HepG2 (cell line): ENCODE measurements around the gene PRM3. TPM values are rescaled to one million over a fixed set of nuclear protein-coding genes. Genes with fewer than 3 reads are reported as not detected.

Experiments used
- AGO1 ChIP-seq: fragments of 200-400 bp; formaldehyde crosslinking; IDR thresholded peaks from 2 replicates; pipeline ENCODE4 v1.6.1; 2017; ENCODE audit warnings: mild to moderate bottlenecking, low read depth, low read length, moderate library complexity; ENCODE audit not compliant: poor library complexity, severe bottlenecking
- CBFB ChIP-seq: sonication (generic); formaldehyde crosslinking; IDR thresholded peaks from 2 replicates; pipeline ENCODE4 v1.4.0; 2020; ENCODE audit warnings: missing genetic modification reagents
- CHD4 ChIP-seq: fragments of 200-600 bp; sonication (generic); IDR thresholded peaks from 2 replicates; pipeline ENCODE4 v1.7.0; 2017; ENCODE audit warnings: mild to moderate bottlenecking, low read length, borderline replicate concordance
- CREM ChIP-seq, 2 experiments: sonication (generic) in 1 of 2; formaldehyde crosslinking in 1 of 2; IDR thresholded peaks; 2 replicates each; pipeline versions ENCODE4 v1.4.0 to v1.6.1; 2016 to 2020; ENCODE audit warnings: antibody characterized with exemption in 1 of 2, mild to moderate bottlenecking in 1 of 2, missing genetic modification reagents in 1 of 2
- ELF1 ChIP-seq: sonication (generic); formaldehyde crosslinking; IDR thresholded peaks from 2 replicates; pipeline ENCODE4 v1.4.0; 2020; ENCODE audit warnings: missing genetic modification reagents
- HCFC1 ChIP-seq: fragments of 150-350 bp; IDR thresholded peaks from 2 replicates; pipeline ENCODE4 v1.6.1; 2014; ENCODE audit warnings: low read depth, low read length
- IKZF1 ChIP-seq: fragments of 450-650 bp; IDR thresholded peaks from 2 replicates; pipeline ENCODE4 v1.7.1; 2016
- MED1 ChIP-seq: sonication (generic); formaldehyde crosslinking; IDR thresholded peaks from 2 replicates; pipeline ENCODE4 v1.4.0; 2020; ENCODE audit warnings: missing genetic modification reagents
- RFXAP ChIP-seq: sonication (generic); formaldehyde crosslinking; IDR thresholded peaks from 2 replicates; pipeline ENCODE4 v1.4.0; 2020; ENCODE audit warnings: missing genetic modification reagents, borderline replicate concordance
- TARDBP ChIP-seq: sonication (generic); formaldehyde crosslinking; IDR thresholded peaks from 2 replicates; pipeline ENCODE4 v1.8.0; 2022; ENCODE audit warnings: mild to moderate bottlenecking, missing genetic modification reagents
- ZFP36 ChIP-seq: fragments of 150-350 bp; IDR thresholded peaks from 2 replicates; pipeline ENCODE4 v1.6.1; 2018; ENCODE audit warnings: borderline replicate concordance, low read length, low read depth; ENCODE audit not compliant: partially characterized antibody
- ZNF230 ChIP-seq: sonication (generic); formaldehyde crosslinking; IDR thresholded peaks from 2 replicates; pipeline ENCODE4 v1.4.0; 2020; ENCODE audit warnings: mild to moderate bottlenecking, missing genetic modification reagents
- ZNF24 ChIP-seq: fragments of 450-650 bp; IDR thresholded peaks from 2 replicates; pipeline ENCODE4 v1.6.1; 2017; ENCODE audit warnings: antibody characterized with exemption, mild to moderate bottlenecking
- ZNF281 ChIP-seq: sonication (generic); formaldehyde crosslinking; IDR thresholded peaks from 2 replicates; pipeline ENCODE4 v1.4.0; 2020; ENCODE audit warnings: missing genetic modification reagents, borderline replicate concordance
- ZNF768 ChIP-seq: sonication (generic); formaldehyde crosslinking; IDR thresholded peaks from 2 replicates; pipeline ENCODE4 v1.4.0; 2020; ENCODE audit warnings: missing genetic modification reagents
- polyA plus RNA-seq, 8 experiments: library from polyadenylated mRNA; depleted of rRNA in 3 of 8; stranded (reverse) in 7 of 8; unstranded in 1 of 8; fragments of >200 nt; fragmentation: Illumina TruSeq in 4 of 8; extraction: Trizol in 4 of 8; gene quantifications; 2 replicates each; pipeline versions ENCODE4 v1.2.1 to v1.2.3, GENCODE V29; 2011 to 2016; ENCODE audit warnings: low read depth in 4 of 8, missing spikeins in 1 of 8, mixed read lengths in 1 of 8; ENCODE audit not compliant: insufficient read depth in 1 of 8
- total RNA-seq, 5 experiments: library from RNA; depleted of rRNA; stranded (reverse); fragments of >200 nt; fragmentation: Illumina TruSeq; extraction: Trizol; gene quantifications; 2 replicates each; pipeline ENCODE4 v1.2.3, GENCODE V29; 2016; ENCODE audit warnings: low read depth in 1 of 5
- TF ChIP-seq, protein P1 (sequence below): sonication (generic); formaldehyde crosslinking; conservative IDR thresholded peaks from 2 replicates; pipeline ENCODE4 v1.4.0; 2020; ENCODE audit warnings: missing genetic modification reagents
- TF ChIP-seq, protein P2 (sequence below): IDR thresholded peaks from 2 replicates; pipeline ENCODE4 v1.6.1; 2016; ENCODE audit warnings: low read depth
- TF ChIP-seq, protein P3 (sequence below): sonication (generic); formaldehyde crosslinking; IDR thresholded peaks from 2 replicates; pipeline ENCODE4 v1.4.0; 2020; ENCODE audit warnings: missing genetic modification reagents

The PRM3 gene
- total and polyA plus RNA-seq, 2 of the 13 experiments (the other 11 are each of a cell fraction or from before 2014, with no cell fraction given), result not detected

- TF ChIP-seq RFXAP (CRISPR knock-in tag), result no peak
- TF ChIP-seq, protein P1, sequence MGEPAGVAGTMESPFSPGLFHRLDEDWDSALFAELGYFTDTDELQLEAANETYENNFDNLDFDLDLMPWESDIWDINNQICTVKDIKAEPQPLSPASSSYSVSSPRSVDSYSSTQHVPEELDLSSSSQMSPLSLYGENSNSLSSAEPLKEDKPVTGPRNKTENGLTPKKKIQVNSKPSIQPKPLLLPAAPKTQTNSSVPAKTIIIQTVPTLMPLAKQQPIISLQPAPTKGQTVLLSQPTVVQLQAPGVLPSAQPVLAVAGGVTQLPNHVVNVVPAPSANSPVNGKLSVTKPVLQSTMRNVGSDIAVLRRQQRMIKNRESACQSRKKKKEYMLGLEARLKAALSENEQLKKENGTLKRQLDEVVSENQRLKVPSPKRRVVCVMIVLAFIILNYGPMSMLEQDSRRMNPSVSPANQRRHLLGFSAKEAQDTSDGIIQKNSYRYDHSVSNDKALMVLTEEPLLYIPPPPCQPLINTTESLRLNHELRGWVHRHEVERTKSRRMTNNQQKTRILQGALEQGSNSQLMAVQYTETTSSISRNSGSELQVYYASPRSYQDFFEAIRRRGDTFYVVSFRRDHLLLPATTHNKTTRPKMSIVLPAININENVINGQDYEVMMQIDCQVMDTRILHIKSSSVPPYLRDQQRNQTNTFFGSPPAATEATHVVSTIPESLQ (CRISPR knock-in tag), result no peak
- no peak for TF ChIP-seq ZNF281 (CRISPR knock-in tag)
- TF ChIP-seq ZNF230 (CRISPR knock-in tag), result no peak
- TF ChIP-seq ZNF24, result no peak
- TF ChIP-seq ZFP36, result no peak
- TF ChIP-seq CHD4, result no peak
- peak; percentile 24 for TF ChIP-seq AGO1
- peak; percentile 98 for TF ChIP-seq ZNF768 (CRISPR knock-in tag)
- peak; percentile 22; the same call in 1 of the 2 replicates for TF ChIP-seq TARDBP
- no peak for TF ChIP-seq ELF1 (CRISPR knock-in tag)
- TF ChIP-seq, protein P2, sequence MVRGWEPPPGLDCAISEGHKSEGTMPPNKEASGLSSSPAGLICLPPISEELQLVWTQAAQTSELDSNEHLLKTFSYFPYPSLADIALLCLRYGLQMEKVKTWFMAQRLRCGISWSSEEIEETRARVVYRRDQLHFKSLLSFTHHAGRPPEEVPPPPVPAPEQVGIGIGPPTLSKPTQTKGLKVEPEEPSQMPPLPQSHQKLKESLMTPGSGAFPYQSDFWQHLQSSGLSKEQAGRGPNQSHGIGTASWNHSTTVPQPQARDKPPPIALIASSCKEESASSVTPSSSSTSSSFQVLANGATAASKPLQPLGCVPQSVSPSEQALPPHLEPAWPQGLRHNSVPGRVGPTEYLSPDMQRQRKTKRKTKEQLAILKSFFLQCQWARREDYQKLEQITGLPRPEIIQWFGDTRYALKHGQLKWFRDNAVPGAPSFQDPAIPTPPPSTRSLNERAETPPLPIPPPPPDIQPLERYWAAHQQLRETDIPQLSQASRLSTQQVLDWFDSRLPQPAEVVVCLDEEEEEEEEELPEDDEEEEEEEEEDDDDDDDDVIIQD (CRISPR knock-in tag), result no peak
- no peak for TF ChIP-seq HCFC1
- TF ChIP-seq, protein P3, sequence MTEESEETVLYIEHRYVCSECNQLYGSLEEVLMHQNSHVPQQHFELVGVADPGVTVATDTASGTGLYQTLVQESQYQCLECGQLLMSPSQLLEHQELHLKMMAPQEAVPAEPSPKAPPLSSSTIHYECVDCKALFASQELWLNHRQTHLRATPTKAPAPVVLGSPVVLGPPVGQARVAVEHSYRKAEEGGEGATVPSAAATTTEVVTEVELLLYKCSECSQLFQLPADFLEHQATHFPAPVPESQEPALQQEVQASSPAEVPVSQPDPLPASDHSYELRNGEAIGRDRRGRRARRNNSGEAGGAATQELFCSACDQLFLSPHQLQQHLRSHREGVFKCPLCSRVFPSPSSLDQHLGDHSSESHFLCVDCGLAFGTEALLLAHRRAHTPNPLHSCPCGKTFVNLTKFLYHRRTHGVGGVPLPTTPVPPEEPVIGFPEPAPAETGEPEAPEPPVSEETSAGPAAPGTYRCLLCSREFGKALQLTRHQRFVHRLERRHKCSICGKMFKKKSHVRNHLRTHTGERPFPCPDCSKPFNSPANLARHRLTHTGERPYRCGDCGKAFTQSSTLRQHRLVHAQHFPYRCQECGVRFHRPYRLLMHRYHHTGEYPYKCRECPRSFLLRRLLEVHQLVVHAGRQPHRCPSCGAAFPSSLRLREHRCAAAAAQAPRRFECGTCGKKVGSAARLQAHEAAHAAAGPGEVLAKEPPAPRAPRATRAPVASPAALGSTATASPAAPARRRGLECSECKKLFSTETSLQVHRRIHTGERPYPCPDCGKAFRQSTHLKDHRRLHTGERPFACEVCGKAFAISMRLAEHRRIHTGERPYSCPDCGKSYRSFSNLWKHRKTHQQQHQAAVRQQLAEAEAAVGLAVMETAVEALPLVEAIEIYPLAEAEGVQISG (CRISPR knock-in tag), result no peak
- TF ChIP-seq MED1, result no peak
- TF ChIP-seq CREM (IDR thresholded peaks at IDR 0.05), result no peak
- no peak for TF ChIP-seq CREM (CRISPR knock-in tag; IDR thresholded peaks at IDR 0.05)
- no peak for TF ChIP-seq CBFB
- no peak for TF ChIP-seq IKZF1
Observed at GRCh38 chr16:11224894-11225676, 48.3 kb downstream of the PRM3 start (continued).
